Fibroblast of lung (primary cell): ENCODE measurements around the gene PMM2. TPM values are rescaled to one million over a fixed set of nuclear protein-coding genes. Genes with fewer than 3 reads are reported as not detected.
"Not testable (repeated sequence)": the region's sequence is repeated elsewhere in the genome, so short reads cannot be mapped to it uniquely, and the experiment has no call there.

ENCODE experiments used
- DNase-seq, 2 donors: peaks; one replicate each; pipeline versions ENCODE4 v3.0.0 to v3.0.0-alpha.2; 2010; ENCODE audit warnings: low read depth in 2 of 2
- H2AFZ ChIP-seq: 2 replicates; pipeline ENCODE4 v1.5.1; 2012; ENCODE audit warnings: low read length, control low read depth, inconsistent platforms
- H3K27ac ChIP-seq: 2 replicates; pipeline ENCODE4 v1.5.1; 2011; ENCODE audit warnings: low read length, control low read depth; ENCODE audit not compliant: insufficient read depth
- H3K27me3 ChIP-seq: 2 replicates; pipeline ENCODE4 v1.5.1; 2011; ENCODE audit warnings: mild to moderate bottlenecking, low read length; ENCODE audit not compliant: control insufficient read depth, insufficient read depth
- H3K36me3 ChIP-seq: 2 replicates; pipeline ENCODE4 v1.5.1; 2011; ENCODE audit warnings: low read length; ENCODE audit not compliant: control insufficient read depth, insufficient read depth
- H3K4me1 ChIP-seq: 2 replicates; pipeline ENCODE4 v1.5.1; 2011; ENCODE audit warnings: low read length; ENCODE audit not compliant: control insufficient read depth, insufficient read depth; ENCODE audit errors: extremely low read depth
- H3K4me2 ChIP-seq: 2 replicates; pipeline ENCODE4 v1.5.1; 2011; ENCODE audit warnings: low read length, control low read depth; ENCODE audit not compliant: insufficient read depth; ENCODE audit errors: extremely low read depth
- H3K4me3 ChIP-seq, 4 experiments: fragments of 200-600 bp in 1 of 4; sonication (generic) in 1 of 4; replicated peaks in 1 of 4; 2 replicates each; pipeline ENCODE4 v1.5.1; 2011 to 2016; ENCODE audit warnings: low read length in 4 of 4, low read depth in 3 of 4, mild to moderate bottlenecking in 3 of 4, control low read depth in 2 of 4, inconsistent platforms in 1 of 4, mixed read lengths in 1 of 4; ENCODE audit not compliant: insufficient read depth in 1 of 4; ENCODE audit errors: control extremely low read depth in 1 of 4
- H3K79me2 ChIP-seq: 2 replicates; pipeline ENCODE4 v1.5.1; 2012; ENCODE audit warnings: mild to moderate bottlenecking, low read length, inconsistent platforms; ENCODE audit not compliant: control insufficient read depth, insufficient read depth
- H3K9ac ChIP-seq: 2 replicates; pipeline ENCODE4 v1.5.1; 2011; ENCODE audit warnings: mild to moderate bottlenecking, low read length, control low read depth; ENCODE audit not compliant: insufficient read depth
- H3K9me3 ChIP-seq: 2 replicates; pipeline ENCODE4 v1.5.1; 2012; ENCODE audit warnings: low read depth, low read length; ENCODE audit not compliant: control insufficient read depth, insufficient read depth
- H4K20me1 ChIP-seq: 2 replicates; pipeline ENCODE4 v1.5.1; 2011; ENCODE audit warnings: low read length; ENCODE audit not compliant: control insufficient read depth, insufficient read depth; ENCODE audit errors: extremely low read depth
- EZH2 ChIP-seq: IDR thresholded peaks from 2 replicates; pipeline ENCODE4 v1.5.1; 2012; ENCODE audit warnings: low read length, control low read depth, mild to moderate bottlenecking; ENCODE audit errors: missing control alignments
- polyA plus RNA-seq, 2 donors: library from polyadenylated mRNA; depleted of rRNA in 1 of 2; stranded (reverse) in 1 of 2; unstranded in 1 of 2; fragments of >200 nt; gene quantifications; 2 replicates each; pipeline ENCODE4 v1.2.1, GENCODE V29; 2011 to 2012; ENCODE audit warnings: missing spikeins in 1 of 2
- total RNA-seq: library from RNA; depleted of rRNA; stranded (reverse); fragments of >200 nt; gene quantifications from 2 replicates; pipeline ENCODE4 v1.2.1, GENCODE V29; 2014
- TF ChIP-seq, protein P1 (sequence below), 2 donors: IDR thresholded peaks in 1 of 2; conservative IDR thresholded peaks in 1 of 2; 1 replicate in 1 of 2; 2 replicates in 1 of 2; pipeline ENCODE4 v1.5.1; 2011 to 2012; ENCODE audit warnings: low read length in 2 of 2, control low read depth in 1 of 2, inconsistent platforms in 1 of 2, low read depth in 1 of 2, mild to moderate bottlenecking in 1 of 2

PMM2 gene
- total and polyA plus RNA-seq, 2 donors (not counting 1 experiment from before 2014, with no cell fraction given), result 19.5 to 49.3 TPM

DNA sequence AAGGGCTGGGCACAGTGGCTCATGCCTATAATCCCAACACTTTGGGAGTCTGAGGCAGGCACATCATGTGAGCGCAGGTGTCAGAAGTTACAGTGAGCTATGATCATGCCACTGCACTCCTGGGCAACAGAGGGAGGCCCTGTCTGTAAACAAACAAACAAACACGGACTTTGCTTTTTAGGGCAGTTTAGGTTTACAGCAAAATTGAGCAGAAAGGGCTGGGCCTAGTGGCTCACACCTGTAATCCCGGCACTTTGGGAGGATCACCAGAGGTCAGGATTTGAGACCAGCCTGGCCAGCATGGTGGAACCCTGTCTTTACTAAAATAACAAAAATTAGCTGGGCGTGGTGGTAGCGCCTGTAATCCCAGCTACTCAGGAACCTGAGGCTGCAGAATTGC is 74.4 kb downstream of the PMM2 start:
- H3K4me3 ChIP-seq, result no peak overlapping the region
- no peak for DNase-seq
- no peak overlapping the region for H3K4me2 ChIP-seq
- H3K79me2 ChIP-seq, result peaks cover 11% of the 10 kb centered on the region
- TF ChIP-seq EZH2, result no peak
- TF ChIP-seq, protein P1, sequence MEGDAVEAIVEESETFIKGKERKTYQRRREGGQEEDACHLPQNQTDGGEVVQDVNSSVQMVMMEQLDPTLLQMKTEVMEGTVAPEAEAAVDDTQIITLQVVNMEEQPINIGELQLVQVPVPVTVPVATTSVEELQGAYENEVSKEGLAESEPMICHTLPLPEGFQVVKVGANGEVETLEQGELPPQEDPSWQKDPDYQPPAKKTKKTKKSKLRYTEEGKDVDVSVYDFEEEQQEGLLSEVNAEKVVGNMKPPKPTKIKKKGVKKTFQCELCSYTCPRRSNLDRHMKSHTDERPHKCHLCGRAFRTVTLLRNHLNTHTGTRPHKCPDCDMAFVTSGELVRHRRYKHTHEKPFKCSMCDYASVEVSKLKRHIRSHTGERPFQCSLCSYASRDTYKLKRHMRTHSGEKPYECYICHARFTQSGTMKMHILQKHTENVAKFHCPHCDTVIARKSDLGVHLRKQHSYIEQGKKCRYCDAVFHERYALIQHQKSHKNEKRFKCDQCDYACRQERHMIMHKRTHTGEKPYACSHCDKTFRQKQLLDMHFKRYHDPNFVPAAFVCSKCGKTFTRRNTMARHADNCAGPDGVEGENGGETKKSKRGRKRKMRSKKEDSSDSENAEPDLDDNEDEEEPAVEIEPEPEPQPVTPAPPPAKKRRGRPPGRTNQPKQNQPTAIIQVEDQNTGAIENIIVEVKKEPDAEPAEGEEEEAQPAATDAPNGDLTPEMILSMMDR (conservative IDR thresholded peaks at IDR 0.05 in 1 of 2, IDR thresholded peaks at IDR 0.05 in 1 of 2; ENCODE audit: low read depth in 1 of 2, low read length in 2 of 2), result no peak
- H3K4me1 ChIP-seq, result peaks cover 9% of the 10 kb centered on the region
- H3K9ac ChIP-seq, result no peak overlapping the region
- no peaks in the 10 kb centered on the region for H4K20me1 ChIP-seq
- H3K36me3 ChIP-seq, result no peaks in the 10 kb centered on the region
- no peaks in the 10 kb centered on the region for H3K27me3 ChIP-seq
- H2AFZ ChIP-seq, result no peak overlapping the region
- H3K9me3 ChIP-seq, result no peaks in the 10 kb centered on the region
- H3K27ac ChIP-seq, result no peak overlapping the region

GRCh38 chr16:8872967-8873865 is 75.6 kb downstream of the PMM2 start:
- peaks cover 13% of the 10 kb centered on the region for H3K4me1 ChIP-seq
- no peaks in the 10 kb centered on the region for H3K9me3 ChIP-seq
- H4K20me1 ChIP-seq, result no peaks in the 10 kb centered on the region
- no peak for DNase-seq
- no peaks in the 10 kb centered on the region for H3K27me3 ChIP-seq
- no peak overlapping the region for H2AFZ ChIP-seq
- H3K9ac ChIP-seq, result no peak overlapping the region
- H3K27ac ChIP-seq, result no peak overlapping the region
- no peaks in the 10 kb centered on the region for H3K79me2 ChIP-seq
- no peak overlapping the region for H3K4me3 ChIP-seq
- H3K4me2 ChIP-seq, result no peak overlapping the region
- H3K36me3 ChIP-seq, result no peaks in the 10 kb centered on the region
- no peak for TF ChIP-seq EZH2
- TF ChIP-seq, protein P1 (conservative IDR thresholded peaks at IDR 0.05 in 1 of 2, IDR thresholded peaks at IDR 0.05 in 1 of 2; ENCODE audit: low read depth in 1 of 2, low read length in 2 of 2), result peak in 1 of 2 donors; percentile 15

DNA sequence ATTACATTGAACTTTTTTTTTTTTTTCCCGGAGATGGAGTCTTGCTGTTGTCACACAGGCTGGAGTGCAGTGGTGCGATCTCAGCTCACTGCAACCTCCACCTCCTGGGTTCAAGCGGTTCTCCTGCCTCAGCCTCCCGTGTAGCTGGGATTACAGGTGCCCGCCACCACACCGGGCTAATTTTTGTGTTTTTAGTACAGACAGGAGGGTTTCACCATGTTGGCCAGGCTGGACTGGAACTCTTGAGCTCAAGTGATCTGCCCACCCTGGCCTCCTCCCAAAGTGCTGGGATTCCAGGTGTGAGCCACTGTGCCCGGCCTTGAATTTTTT is 76.2 kb downstream of the PMM2 start:
- H4K20me1 ChIP-seq, H3K27ac ChIP-seq, H2AFZ ChIP-seq, H3K4me3 ChIP-seq, H3K79me2 ChIP-seq, H3K9me3 ChIP-seq, DNase-seq, H3K9ac ChIP-seq, H3K4me2 ChIP-seq, H3K27me3 ChIP-seq, H3K36me3 ChIP-seq: not testable (repeated sequence)
- H3K4me1 ChIP-seq, result peaks cover 15% of the 10 kb centered on the region
